Measurements from ENCODE around the gene ABHD6. TPM values are rescaled to one million over a fixed set of nuclear protein-coding genes. Genes with fewer than 3 reads are reported as not detected.

ABHD6 gene
- total RNA-seq, 1 experiment from 2014 or later = 2.2 TPM

GRCh38 chr3:58206406-58207011 is 31.1 kb upstream of the ABHD6 start:
- Mint-ChIP-seq H3K9me3 (no peaks in the 10 kb centered on the region; a peak in 3 of 5 replicates), H3K27ac (no peak overlapping the region), H3K27me3 (ENCODE audit: low read depth) (peaks cover 17% of the 10 kb centered on the region), H3K4me1 (no peaks in the 10 kb centered on the region; a peak in 1 of 4 replicates), H3K36me3 (ENCODE audit: insufficient read depth in 1 of 3, low read depth in 3 of 3) (no peaks in the 10 kb centered on the region), H3K4me3 (no peak overlapping the region)
- no peak overlapping the region for H2AK5ac ChIP-seq (ENCODE audit: insufficient read length, low read length)
- H3K14ac ChIP-seq (ENCODE audit: insufficient read depth, low read length) = no peak overlapping the region
- no peak overlapping the region for H3K27ac ChIP-seq (ENCODE audit: insufficient read length, low read depth, low read length)
- H3K9me3 ChIP-seq (ENCODE audit: control insufficient read depth, low read depth, low read length) = no peaks in the 10 kb centered on the region
- H3K4me2 ChIP-seq (ENCODE audit: insufficient read depth, insufficient read length, low read length) = no peak overlapping the region
- H2BK120ac ChIP-seq (ENCODE audit: low read depth, low read length, poor library complexity, severe bottlenecking) = no peak overlapping the region
- WGBS (ENCODE audit: extremely low coverage, insufficient read length, low lambda C conversion rate) = no CpG with 5 or more reads among the region's 5 CpGs
- TF ChIP-seq CTCF (conservative IDR thresholded peaks at IDR 0.05) = no peak
- no peaks in the 10 kb centered on the region for H3K79me2 ChIP-seq (ENCODE audit: insufficient read depth, low read length)
- no peak overlapping the region for H2BK12ac ChIP-seq (ENCODE audit: insufficient read length, low read depth, low read length)
- no peaks in the 10 kb centered on the region for H3K79me1 ChIP-seq (ENCODE audit: insufficient read depth, low read depth, low read length, poor library complexity, severe bottlenecking)
- DNase-seq = no peak
- no peaks in the 10 kb centered on the region for H3K23me2 ChIP-seq (ENCODE audit: insufficient read length, low read depth, low read length, poor library complexity, severe bottlenecking)
- no peak overlapping the region for H2BK20ac ChIP-seq (ENCODE audit: low read depth, low read length, poor library complexity, severe bottlenecking)
- no peak overlapping the region for H3K18ac ChIP-seq (ENCODE audit: insufficient read length, low read depth, low read length)
- no peaks in the 10 kb centered on the region for H4K20me1 ChIP-seq (ENCODE audit: control insufficient read depth, insufficient read depth, insufficient read length)
- no peak overlapping the region for H3T11ph ChIP-seq (ENCODE audit: low read length)
- no peak overlapping the region for H3K9ac ChIP-seq (ENCODE audit: extremely low read depth, insufficient read length, low read length)
- H3K56ac ChIP-seq (ENCODE audit: insufficient read length, low read depth, low read length) = no peak overlapping the region
- H3K23ac ChIP-seq (ENCODE audit: insufficient read length, low read depth, low read length) = no peak overlapping the region
- H2BK15ac ChIP-seq (ENCODE audit: low read depth, low read length) = no peak overlapping the region
- no peak overlapping the region for H2AFZ ChIP-seq (ENCODE audit: low read length)
- H4K5ac ChIP-seq (ENCODE audit: insufficient read length, low read depth, low read length) = no peak overlapping the region
- no peaks in the 10 kb centered on the region for H3K4me1 ChIP-seq (ENCODE audit: insufficient read depth, low read length)
- H4K8ac ChIP-seq (replicated peaks; ENCODE audit: insufficient read length, low read depth, low read length) = no peak overlapping the region
- no peak overlapping the region for H2BK5ac ChIP-seq (ENCODE audit: insufficient read length, low read length)
- H3K4ac ChIP-seq (ENCODE audit: low read depth, low read length) = no peak overlapping the region
- no peaks in the 10 kb centered on the region for H3K27me3 ChIP-seq (ENCODE audit: insufficient read depth, low read length)
- no peak overlapping the region for H4K91ac ChIP-seq (ENCODE audit: insufficient read length, low read depth, low read length)

Measured in H9 (cell line).